Tibial artery (tissue), 4 donors: ENCODE results near the gene ALDH1L1.
"Not testable (repeated sequence)": the region's sequence is repeated elsewhere in the genome, so short reads cannot be mapped to it uniquely, and the experiment has no call there.

Source experiments
- DNase-seq, 2 donors: peaks; one replicate each; pipeline ENCODE4 v3.0.0-alpha.2; 2019
- H3K27ac ChIP-seq, 2 donors: fragments of 200-600 bp; sonication (generic) in 1 of 2; 1 replicate in 1 of 2; 2 replicates in 1 of 2; pipeline ENCODE4 v1.5.1; 2018 to 2019; ENCODE audit warnings: mild to moderate bottlenecking in 1 of 2
- H3K27me3 ChIP-seq, 2 donors: fragments of 200-600 bp; sonication (generic) in 1 of 2; one replicate each; pipeline versions ENCODE4 v1.5.1 to v1.6.0; 2016 to 2019
- H3K36me3 ChIP-seq, 3 donors: fragments of 200-600 bp; sonication (generic) in 2 of 3; one replicate each; pipeline ENCODE4 v1.5.1; 2016 to 2019; ENCODE audit warnings: mild to moderate bottlenecking in 2 of 3
- H3K4me1 ChIP-seq, 4 donors: fragments of 200-600 bp; sonication (generic) in 2 of 4; 1 replicate in 3 of 4; 2 replicates in 1 of 4; pipeline ENCODE4 v1.5.1; 2016 to 2019
- H3K4me3 ChIP-seq, 2 donors: fragments of 200-600 bp; sonication (generic) in 1 of 2; 1 replicate in 1 of 2; 2 replicates in 1 of 2; pipeline ENCODE4 v1.5.1; 2018 to 2019; ENCODE audit warnings: mild to moderate bottlenecking in 2 of 2
- H3K9me3 ChIP-seq, 3 donors: fragments of 200-600 bp; sonication (generic) in 1 of 3; one replicate each; pipeline ENCODE4 v1.5.1; 2016 to 2019
- CTCF ChIP-seq, 2 experiments: fragments of 200-600 bp in 1 of 2; fragments of 450-650 bp in 1 of 2; IDR thresholded peaks; one replicate each; pipeline ENCODE4 v1.5.1; 2017 to 2019; ENCODE audit warnings: antibody characterized with exemption in 2 of 2, mild to moderate bottlenecking in 1 of 2, moderate library complexity in 1 of 2
- intact Hi-C: fragments of 100-400 bp; cut with DNase I; formaldehyde crosslinking; loops from one replicate; pipeline ENCODE4 v1.15.0; 2023; ENCODE audit warnings: low total_unique reads

Gene ALDH1L1

DNA sequence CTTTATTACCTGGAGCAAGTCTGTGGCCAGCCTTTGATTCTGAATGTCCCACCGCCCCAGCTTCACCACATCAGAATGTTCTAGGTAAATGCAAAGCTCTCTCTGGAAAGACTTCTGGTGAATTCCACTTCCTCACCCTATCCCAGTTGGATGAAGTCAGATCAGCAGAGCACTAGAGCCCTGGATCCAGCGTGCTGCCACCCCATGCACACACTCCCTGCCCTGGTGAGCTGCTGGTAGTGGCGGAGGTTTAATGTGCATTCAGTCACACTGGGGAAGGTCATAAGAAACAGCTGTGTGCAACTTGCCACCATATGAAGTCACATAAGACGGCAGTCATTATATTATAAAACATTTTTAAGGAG is 80.1 kb downstream of the ALDH1L1 start:
- peaks cover 0 to 7% (median 0%) of the 10 kb centered on the region in 3 donors for H3K9me3 ChIP-seq
- no peak for DNase-seq
- H3K27me3 ChIP-seq: no peaks in the 10 kb centered on the region
- TF ChIP-seq CTCF (IDR thresholded peaks at IDR 0.05): no peak
- H3K4me1 ChIP-seq: peaks cover 3 to 56% (median 46%) of the 10 kb centered on the region in 4 donors
- peak overlapping the region in 1 of 2 donors; percentile 31 for H3K4me3 ChIP-seq
- peak overlapping the region; percentile 89 to 94 for H3K27ac ChIP-seq
- H3K36me3 ChIP-seq: peaks cover 0 to 10% (median 0%) of the 10 kb centered on the region in 3 donors
- intact Hi-C loops: no loop called here

- Histone ChIP-seq H3K36me3 (peaks cover 0 to 2% (median 0%) of the 10 kb centered on the region in 3 donors), H3K4me3 (no peak overlapping the region), H3K9me3 (peaks cover 0 to 7% (median 0%) of the 10 kb centered on the region in 3 donors), H3K4me1 (peaks cover 3 to 53% (median 41%) of the 10 kb centered on the region in 4 donors), H3K27ac (peak overlapping the region; percentile 5 to 94), H3K27me3 (no peaks in the 10 kb centered on the region)
- DNase-seq: no peak
- intact Hi-C loops: no loop called here
- TF ChIP-seq CTCF (IDR thresholded peaks at IDR 0.05): no peak
These were observed 82.0 kb downstream of the ALDH1L1 start for GRCh38 chr3:126098391-126098858.

GRCh38 chr3:126097801-126098200 is 82.6 kb downstream of the ALDH1L1 start:
- Histone ChIP-seq H3K36me3 (no peaks in the 10 kb centered on the region), H3K4me1 (peaks cover 2 to 53% (median 34%) of the 10 kb centered on the region in 4 donors), H3K27me3 (no peaks in the 10 kb centered on the region), H3K9me3 (peaks cover 0 to 7% (median 0%) of the 10 kb centered on the region in 3 donors), H3K4me3 (no peak overlapping the region), H3K27ac (no peak overlapping the region)
- intact Hi-C loops: no loop called here
- DNase-seq: no peak
- no peak for TF ChIP-seq CTCF (IDR thresholded peaks at IDR 0.05)

DNA sequence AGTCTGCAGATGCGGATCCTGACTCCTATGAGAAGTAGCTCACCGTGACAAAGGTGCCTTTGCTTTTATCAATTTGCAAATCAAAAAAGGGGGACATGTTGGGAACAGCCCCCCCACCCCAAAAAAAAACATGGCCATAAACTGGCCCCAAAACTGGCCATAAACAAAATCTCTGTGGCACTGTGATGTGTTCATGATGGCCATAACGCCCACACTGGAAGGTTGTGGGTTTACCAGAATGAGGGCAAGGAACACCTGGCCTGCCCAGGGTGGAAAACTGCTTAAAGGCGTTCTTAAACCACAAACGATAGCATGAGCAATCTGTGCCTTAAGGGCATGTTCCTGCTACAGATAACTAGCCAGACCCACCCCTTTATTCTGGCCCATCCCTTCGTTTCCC is 84.1 kb downstream of the ALDH1L1 start:
- H3K27ac ChIP-seq, H3K9me3 ChIP-seq, H3K36me3 ChIP-seq, H3K27me3 ChIP-seq, H3K4me3 ChIP-seq, intact Hi-C loops, DNase-seq: not testable (repeated sequence)
- H3K4me1 ChIP-seq: peaks cover 0 to 39% (median 19%) of the 10 kb centered on the region in 4 donors

DNA sequence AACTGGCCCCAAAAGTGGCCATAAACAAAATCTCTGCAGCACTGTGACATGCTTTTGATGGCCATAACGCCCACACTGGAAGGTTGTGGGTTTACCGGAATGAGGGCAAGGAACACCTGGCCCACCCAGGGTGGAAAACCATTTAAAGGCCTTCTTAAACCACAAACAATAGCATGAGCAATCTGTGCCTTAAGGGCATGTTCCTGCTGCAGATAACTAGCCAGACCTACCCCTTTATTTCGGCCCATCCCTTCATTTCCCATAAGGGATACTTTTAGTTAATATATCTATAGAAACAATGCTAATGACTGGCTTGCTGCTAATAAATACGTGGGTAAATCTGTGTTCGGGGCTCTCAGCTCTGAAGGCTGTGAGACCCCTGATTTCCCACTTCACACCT is 88.3 kb downstream of the ALDH1L1 start:
- H3K4me3 ChIP-seq, DNase-seq, H3K36me3 ChIP-seq, H3K27me3 ChIP-seq, H3K27ac ChIP-seq, intact Hi-C loops, H3K9me3 ChIP-seq: not testable (repeated sequence)
- peaks cover 0 to 11% (median 0%) of the 10 kb centered on the region in 4 donors for H3K4me1 ChIP-seq

GRCh38 chr3:126087552-126088175 is 92.7 kb downstream of the ALDH1L1 start:
- intact Hi-C loops: no loop called here
- no peak overlapping the region for H3K27ac ChIP-seq
- H3K9me3 ChIP-seq: no peaks in the 10 kb centered on the region
- H3K4me1 ChIP-seq: peaks cover 0 to 12% (median 8%) of the 10 kb centered on the region in 4 donors
- no peaks in the 10 kb centered on the region for H3K27me3 ChIP-seq
- H3K36me3 ChIP-seq: no peaks in the 10 kb centered on the region
- DNase-seq: no peak
- no peak overlapping the region for H3K4me3 ChIP-seq
- no peak for TF ChIP-seq CTCF (IDR thresholded peaks at IDR 0.05)
